Activated gamma-delta T cell treated with Interleukin-2 at 50 U/mL for 16 hours (primary cell): ENCODE data around the gene FBLN2.

Experiments used
- DNase-seq: peaks from one replicate; pipeline ENCODE4 v3.0.0-alpha.2; 2020

FBLN2 gene

DNA sequence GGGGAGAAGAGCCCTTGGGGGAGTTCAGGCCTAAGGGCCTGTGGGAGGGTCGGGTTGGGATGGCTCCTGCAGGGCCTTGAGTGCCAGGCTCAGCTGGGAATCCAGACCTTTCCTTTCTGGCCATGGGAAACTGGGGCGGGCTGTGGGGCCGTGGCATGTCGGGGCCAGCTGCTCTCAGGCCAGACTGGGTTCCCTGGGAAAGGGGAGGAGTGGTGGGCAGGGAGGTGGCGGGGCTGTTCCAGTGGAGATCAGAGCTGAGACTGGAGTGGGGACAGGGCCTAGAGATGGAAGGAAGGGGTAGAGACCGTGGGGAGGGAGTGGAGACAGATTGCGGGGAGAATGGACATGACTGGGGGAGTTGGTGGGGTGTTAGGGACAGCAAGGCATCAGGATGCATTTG is 20.3 kb downstream of the FBLN2 start:
- DNase-seq = no peak

DNA sequence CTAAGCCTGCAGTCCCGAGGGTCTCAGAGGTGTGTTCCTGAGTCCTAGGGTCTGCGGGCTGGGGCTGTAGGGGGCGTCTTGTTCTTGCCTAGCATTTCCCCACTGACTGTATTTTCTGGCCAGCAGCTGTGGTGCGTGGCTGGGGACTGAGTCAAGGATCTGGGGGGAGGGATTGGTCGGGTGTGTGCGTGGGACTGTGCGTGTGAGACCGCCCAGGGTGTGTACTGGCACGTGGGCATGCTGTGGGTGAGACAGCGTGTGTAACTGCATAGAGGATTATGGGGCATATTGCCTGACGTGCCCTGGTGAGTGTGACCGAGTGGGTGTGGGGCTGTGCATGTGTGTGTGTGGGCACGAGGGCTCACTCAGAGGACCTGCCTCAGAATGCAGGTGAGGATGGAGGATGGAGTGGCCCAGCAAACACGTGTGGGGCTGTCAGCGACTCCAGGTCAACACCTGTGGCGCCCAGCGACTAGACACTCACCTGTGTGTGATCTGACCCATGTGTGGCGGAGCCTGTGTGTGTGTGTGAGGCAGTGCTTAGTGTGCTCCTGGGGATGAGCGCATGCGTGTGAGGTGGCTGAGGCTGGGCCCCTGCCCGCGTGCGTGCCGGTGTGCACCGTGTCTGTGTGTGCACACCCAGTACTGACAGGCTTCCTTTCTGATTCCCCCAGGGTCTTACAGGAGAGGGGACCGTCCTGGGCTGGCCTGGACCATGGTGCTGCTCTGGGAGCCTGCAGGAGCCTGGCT is 20.9 kb downstream of the FBLN2 start:
- DNase-seq = no peak

DNA sequence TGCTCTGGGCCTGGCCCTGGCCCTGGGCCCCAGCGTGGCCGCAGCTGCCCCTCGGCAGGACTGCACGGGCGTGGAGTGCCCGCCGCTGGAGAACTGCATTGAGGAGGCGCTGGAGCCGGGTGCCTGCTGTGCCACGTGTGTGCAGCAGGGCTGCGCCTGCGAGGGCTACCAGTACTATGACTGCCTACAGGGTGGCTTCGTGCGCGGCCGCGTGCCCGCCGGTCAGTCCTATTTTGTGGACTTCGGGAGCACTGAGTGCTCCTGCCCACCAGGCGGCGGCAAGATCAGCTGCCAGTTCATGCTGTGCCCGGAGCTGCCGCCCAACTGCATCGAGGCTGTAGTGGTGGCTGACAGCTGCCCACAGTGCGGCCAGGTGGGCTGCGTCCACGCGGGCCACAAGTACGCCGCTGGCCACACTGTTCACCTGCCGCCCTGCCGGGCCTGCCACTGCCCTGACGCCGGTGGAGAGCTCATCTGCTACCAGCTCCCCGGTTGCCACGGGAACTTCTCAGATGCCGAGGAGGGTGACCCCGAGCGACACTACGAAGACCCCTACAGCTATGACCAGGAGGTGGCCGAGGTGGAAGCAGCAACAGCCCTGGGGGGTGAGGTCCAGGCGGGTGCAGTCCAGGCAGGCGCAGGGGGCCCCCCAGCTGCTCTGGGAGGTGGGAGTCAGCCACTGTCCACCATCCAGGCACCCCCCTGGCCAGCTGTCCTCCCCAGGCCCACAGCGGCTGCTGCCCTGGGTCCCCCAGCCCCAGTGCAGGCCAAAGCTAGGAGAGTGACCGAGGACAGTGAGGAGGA is 21.7 kb downstream of the FBLN2 start:
- no peak for DNase-seq

GRCh38 chr3:13571264-13571663 is 22.3 kb downstream of the FBLN2 start:
- no peak for DNase-seq

- DNase-seq = no peak
These were observed 23.2 kb downstream of the FBLN2 start for GRCh38 chr3:13571831-13572750.

DNA sequence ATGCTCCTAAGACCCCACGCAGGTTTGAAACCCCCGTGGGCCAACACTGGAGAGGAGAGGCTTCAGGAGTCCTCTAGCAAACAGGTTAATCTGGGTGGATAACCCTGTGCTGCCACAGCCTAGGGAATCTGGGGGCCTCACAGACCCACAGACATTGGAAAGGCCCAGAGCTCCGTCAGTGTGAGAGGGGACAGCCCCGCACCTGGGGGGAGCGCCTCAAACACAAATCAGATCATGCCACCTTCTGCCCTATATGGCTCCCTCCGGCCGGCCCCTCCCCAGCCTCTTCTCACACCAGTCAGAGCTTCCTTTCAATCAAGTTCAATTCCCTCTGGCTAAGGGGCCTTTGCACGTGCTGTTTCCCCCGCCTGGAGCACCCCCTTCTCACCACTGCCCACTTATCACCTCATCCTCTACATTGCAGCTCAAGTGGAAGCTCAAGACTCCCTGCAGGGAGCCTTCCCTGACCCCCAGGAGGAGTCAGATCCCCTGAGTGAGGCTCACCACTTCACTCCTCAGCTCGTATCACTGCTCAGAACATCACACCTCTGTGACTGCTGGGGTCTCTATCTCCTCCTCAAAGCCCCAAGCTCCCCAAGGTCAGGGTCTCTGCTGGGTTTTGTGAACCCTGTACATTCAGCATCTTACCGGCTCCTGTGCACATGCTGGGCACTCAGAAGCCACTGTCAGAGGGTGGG is 24.1 kb downstream of the FBLN2 start:
- no peak for DNase-seq

DNA sequence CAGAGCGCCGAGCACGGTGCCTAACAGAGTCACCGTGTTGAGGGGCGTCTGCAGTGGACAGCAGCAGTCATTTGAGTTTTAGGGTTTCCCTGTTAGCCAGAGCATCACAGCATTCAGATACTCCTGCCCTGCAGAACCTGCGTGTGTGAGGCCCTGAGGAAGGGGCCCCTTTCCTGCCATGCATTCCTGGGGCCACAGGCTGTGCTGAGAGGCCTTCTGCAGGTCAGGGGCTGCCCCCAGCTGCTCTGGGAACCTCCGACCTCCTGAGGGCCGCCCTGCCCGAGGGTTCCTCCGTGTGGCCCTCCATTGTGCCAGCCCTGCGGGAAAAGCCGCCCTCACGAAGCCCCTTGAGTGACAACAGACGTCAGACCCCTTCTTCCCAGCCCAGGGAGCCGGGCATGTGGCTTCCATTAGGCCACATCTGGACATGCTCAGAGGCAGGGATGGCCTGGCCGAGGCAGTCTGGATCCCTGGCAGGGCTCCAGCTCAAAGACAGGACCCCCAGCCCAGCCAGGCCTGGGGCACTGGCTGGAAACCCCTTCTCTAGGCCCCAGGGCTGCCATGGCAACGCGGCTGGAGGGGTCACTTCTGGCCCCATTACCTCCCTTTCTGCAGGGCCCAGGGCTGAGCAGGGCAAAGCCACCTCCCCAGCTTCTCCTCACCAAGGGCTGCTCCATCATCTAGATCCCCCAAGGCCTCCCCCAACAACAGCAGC is 25.3 kb downstream of the FBLN2 start:
- DNase-seq = no peak

DNA sequence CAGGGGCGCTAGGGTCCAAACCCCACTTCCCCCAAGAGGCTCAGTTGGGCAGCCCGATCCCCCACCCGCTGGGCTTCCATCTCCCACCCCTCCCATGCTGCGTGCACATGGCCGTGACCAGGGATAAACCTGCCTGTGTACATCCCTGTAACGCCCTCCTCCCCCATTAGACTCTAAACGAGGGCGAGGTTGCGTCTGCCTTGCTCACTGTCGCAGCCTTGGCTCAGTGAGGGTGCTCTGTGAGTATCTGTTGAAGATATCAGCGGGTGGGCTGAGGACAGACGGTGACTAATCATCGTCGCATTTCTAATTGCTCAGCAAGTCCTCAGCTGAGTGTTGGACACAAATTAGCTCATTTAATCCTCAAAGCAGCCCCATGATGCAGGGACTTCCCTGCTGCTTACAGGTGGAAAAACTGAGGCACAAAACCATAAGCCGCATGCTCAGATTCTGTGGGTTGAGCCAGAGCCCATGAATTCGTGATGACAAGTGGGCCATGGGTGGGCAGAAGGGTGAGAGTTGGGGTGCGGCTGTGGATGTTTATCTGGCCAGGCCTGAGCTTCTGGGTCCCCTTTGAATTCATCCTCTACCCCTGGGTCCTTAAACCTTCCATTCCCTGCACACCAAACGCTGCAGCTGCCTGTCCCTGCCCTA is 26.0 kb downstream of the FBLN2 start:
- no peak for DNase-seq

DNA sequence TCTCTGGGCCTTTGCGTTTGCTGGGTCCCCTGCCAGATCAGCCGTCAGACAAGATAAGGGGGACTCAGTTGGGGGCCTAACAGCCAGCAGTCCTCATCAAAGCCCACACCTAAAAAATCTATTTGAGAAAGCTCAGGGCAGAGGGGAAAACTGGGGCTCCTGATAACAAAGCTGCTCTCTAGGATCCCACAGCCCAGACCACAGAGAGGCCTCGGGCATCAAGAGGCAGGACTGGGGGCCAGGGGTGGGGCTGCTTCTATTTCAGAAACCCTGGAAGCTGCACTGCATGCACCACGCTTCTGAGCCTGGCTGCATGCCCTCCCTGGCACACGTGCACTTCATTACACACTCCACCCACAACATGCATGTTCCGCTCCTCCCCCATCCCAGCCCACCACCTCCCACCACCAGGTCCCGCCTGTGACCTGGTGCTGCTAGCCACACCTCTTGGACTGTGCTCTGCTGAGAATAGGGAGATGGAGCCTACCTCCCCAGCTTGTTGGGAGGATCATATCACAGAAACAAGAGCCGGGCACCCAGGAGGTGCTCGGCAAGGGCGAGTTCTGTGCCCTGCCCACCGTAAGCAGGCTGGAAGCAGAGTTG is 26.6 kb downstream of the FBLN2 start:
- DNase-seq = no peak

DNA sequence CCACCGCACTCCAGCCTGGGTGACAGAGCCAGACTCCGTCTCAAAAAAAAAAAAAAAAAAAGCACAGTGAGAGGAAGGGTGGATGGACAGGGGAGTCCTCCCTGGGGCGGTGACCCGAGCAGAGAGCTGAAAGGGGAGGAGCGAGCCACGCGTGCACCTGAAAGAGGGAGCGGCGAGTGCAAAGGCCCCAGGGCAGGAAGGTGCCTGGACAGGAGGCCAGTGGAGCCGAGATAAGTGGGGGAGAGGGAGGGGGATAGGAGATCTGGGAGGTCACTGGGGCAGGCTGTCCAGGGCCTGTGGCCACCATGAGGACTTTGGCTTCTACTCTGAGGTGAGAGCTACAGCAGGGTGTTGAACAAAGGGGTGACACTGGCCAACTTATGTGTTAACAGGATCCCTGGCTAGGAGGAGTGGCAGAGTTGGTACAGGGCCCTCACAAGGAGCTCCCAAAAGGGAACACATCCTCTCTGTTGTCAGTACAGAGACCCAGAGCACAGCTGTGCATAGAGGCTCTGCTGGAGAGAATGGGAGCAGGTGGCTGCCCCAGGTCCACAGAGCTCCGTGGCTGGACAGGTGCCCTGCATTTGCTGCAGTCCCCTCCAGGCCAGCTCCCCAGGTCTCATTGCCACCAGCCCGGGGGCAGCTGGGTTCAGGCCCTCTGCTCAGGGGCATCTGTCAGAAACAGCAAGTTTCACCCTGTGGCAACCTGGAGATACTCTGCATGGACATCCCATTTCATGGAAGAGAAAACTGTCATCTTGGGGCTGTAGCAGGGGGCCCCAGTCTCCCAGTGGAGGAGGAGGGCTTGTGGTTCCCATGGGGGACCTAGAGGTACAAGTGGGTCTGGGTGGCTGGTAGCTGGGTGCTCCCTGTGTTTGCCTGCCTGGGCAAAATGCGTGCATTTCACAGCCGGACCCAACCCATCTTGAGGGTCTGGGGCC is 28.5 kb downstream of the FBLN2 start:
- DNase-seq = no peak

DNA sequence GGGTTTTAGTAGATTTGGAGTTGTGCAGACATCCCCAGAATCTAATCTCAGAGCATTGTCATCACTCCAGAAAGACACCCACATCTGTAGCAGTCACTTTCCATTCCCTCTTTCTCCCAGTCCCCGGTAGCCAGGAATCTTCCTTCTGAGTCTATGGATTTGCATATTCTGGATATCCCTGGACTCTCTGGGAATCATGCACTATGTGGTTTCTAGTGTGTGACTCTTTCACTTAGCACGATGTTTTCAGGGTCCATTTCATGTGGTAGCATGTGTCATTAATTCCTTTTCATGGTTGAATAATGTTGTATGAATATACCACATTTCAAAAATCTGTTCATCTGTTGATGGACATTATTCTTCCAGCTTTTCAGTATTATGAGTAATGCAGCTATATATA is 29.3 kb downstream of the FBLN2 start:
- no peak for DNase-seq

DNA sequence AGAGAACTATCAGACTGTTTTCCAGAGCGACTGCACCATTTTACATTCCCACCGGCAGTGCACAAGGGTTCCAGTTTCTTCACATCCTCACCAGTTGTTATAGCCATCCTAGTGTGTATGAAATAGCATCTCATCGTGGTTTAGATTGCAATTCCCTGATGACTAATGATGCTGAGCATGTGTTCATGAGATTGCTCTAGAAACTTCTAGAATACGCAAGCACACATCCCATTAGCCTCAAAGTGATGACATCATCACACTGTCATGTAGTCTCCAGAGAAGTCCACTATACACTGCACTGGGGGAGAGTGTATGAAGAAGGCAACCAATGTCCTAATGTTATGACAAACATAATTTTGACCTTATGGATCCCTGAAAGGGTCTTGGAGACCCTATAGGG is 30.1 kb downstream of the FBLN2 start:
- no peak for DNase-seq

- no peak for DNase-seq
These were observed 31.5 kb downstream of the FBLN2 start for GRCh38 chr3:13580256-13581023.

DNA sequence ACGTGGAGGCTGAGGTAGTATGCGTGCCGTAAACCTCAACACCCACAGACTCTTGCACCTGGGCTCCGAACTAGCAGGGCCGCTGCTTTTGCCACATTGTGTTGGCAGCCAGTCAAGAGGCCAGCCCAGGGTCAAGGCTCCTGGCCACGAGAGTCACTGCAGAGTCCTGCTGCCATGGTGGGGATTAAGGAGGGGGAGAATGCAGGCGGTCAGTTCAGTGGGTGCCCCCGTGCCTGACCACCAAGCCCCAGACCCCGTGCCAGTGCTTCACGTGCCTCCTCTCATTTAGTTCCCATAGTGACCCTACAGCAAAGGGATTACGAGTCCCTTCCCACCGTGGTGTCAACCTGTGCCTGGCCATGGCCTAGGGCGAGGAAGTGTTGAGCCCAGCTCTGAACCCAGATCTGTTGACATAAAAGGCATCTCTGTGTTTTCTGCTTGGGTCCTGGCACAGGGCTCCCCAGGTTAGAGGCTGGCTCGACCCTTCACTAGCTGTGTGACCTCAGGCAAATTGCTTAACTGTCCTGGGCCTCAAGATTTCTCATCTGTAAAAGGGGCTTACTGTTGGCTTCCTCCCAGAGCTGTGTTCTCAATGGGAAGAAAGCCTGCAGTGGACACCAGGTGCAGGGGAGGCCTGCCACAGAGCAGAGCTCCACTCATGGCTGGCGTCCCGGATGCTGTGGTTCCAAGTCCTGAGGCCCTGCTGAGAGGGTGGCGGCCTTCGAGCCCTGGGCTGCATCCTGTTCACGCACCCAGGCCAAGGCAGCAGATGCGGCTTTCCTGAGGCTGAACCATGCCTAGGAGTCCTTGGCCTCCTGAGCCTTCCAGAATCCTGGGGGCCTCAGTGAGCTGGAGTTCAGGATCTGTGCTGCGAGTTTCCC is 32.8 kb downstream of the FBLN2 start:
- DNase-seq = no peak

DNA sequence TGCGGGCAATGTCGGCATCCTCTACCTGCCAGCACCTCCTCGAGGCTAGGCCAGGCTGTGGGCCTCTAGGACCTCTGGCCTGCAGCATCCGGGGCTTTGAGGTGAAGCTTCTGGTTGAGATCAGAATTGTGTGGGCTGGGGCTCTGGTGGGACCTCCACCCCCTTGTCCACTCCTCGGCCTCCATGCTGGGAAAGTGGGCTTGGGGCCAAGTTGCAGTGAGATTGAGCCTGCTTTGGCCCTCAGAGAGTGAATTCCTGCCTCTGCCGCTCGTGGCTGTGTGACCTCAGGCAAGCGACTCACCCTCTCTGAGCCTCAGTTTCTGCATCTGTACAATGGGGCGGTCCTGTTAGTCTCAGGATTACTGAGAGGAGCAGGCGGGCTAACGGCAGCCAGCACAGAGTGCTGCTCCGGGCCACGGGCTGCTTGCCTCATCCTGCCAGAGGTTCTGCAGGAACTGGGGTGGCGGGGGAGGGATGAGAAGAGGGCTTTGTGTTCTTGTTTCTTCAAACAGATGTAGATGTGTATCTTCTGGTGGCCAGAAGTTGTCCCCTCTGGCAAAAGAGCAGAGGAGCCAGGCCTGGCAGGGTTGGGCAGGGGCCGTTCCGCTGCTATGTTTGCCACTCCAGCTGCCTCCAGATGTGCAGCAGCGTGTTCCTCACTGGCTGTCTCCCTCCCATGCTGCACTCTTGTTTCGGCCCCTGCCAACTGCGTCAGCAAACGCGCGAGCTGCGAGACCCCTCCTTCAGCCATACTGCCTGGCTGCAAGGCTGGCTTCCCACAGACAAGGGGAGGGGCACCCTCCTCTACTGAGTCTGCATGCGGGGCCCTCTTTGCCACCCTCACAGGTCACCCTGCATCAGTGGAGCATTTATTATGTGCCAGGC is 33.7 kb downstream of the FBLN2 start:
- DNase-seq = no peak

DNA sequence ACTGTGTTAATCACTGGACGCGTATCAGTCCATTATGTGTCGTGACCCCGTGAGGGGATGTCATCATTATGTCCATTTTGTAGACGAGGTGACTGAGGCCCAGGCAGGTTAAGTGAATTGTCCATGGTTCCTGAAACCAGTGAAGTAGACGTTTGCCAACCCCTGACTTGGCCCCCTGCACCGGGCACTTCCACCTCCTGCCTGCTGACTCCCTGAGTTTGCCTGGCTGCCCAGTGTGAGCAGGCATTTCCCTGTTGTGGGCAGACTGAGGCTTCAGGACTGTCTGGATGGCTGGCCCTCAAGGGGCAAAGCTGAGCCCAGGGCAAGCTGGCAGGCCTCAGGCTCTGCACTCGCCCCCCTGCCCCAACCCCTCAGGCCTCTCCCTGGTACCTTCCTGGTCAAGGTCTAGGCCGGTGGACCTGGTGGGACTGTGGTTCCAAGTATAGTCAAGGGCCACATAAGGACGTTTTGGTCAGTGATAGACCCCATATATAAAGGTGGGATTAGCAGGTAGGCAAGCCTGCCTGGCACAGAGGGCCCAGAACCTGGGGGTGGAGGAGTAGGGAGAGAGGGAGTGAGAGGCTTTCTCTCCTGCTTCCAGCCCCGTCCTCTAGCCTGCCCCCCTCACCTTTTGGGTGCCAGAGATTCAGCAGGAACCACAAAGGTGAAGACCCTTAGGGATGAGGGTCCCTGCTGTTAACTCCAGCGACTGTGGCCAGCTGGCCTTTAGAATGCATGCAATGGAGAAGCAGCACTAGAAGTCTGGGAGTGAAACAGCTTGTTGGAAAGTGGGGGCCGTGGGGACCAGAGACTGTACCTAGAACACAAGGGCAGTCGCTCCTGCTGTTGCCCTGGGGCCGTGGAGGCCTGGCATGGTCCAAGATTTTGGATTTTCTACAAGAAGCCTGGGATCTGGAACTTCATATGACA is 34.6 kb downstream of the FBLN2 start:
- DNase-seq = no peak
